ENCODE data around the gene SPDYE1.

DNA sequence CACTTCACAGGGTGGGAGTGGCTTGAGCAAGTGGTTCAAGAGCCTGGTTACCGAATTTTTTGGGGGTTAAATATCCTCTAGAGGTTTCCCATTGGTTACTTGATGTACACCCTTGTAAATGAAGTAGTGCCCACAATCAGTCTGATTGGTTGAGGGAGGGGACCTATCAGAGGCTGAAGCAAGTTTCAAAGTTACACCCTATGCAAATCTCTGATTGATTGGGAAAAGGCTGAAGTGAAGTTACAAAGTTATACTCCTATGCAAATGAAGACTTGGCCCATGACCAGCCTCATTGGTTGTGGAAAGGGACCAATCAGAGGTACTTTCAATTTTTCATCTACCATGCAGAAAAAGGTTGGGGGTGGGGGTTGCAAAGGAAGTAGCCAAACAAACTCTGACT, 36.8 kb upstream of the SPDYE1 start:
- TF ChIP-seq, protein P1, sequence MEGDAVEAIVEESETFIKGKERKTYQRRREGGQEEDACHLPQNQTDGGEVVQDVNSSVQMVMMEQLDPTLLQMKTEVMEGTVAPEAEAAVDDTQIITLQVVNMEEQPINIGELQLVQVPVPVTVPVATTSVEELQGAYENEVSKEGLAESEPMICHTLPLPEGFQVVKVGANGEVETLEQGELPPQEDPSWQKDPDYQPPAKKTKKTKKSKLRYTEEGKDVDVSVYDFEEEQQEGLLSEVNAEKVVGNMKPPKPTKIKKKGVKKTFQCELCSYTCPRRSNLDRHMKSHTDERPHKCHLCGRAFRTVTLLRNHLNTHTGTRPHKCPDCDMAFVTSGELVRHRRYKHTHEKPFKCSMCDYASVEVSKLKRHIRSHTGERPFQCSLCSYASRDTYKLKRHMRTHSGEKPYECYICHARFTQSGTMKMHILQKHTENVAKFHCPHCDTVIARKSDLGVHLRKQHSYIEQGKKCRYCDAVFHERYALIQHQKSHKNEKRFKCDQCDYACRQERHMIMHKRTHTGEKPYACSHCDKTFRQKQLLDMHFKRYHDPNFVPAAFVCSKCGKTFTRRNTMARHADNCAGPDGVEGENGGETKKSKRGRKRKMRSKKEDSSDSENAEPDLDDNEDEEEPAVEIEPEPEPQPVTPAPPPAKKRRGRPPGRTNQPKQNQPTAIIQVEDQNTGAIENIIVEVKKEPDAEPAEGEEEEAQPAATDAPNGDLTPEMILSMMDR (IDR thresholded peaks at IDR 0.05; ENCODE audit: low read depth, low read length, missing input control) = no peak
- TF ChIP-seq FOXA1 (IDR thresholded peaks at IDR 0.05) (no peak), ATF3 (IDR thresholded peaks at IDR 0.05) (no peak), RAD21 (IDR thresholded peaks at IDR 0.05) (no peak), TAF1 (conservative IDR thresholded peaks at IDR 0.05) (no peak), SP1 (IDR thresholded peaks at IDR 0.05) (no peak), YY1 (IDR thresholded peaks at IDR 0.05) (no peak), JUND (IDR thresholded peaks at IDR 0.05) (no peak), FOXA2 (IDR thresholded peaks at IDR 0.05) (no peak), MAX (IDR thresholded peaks at IDR 0.05) (no peak)
- TF ChIP-seq, protein P2, sequence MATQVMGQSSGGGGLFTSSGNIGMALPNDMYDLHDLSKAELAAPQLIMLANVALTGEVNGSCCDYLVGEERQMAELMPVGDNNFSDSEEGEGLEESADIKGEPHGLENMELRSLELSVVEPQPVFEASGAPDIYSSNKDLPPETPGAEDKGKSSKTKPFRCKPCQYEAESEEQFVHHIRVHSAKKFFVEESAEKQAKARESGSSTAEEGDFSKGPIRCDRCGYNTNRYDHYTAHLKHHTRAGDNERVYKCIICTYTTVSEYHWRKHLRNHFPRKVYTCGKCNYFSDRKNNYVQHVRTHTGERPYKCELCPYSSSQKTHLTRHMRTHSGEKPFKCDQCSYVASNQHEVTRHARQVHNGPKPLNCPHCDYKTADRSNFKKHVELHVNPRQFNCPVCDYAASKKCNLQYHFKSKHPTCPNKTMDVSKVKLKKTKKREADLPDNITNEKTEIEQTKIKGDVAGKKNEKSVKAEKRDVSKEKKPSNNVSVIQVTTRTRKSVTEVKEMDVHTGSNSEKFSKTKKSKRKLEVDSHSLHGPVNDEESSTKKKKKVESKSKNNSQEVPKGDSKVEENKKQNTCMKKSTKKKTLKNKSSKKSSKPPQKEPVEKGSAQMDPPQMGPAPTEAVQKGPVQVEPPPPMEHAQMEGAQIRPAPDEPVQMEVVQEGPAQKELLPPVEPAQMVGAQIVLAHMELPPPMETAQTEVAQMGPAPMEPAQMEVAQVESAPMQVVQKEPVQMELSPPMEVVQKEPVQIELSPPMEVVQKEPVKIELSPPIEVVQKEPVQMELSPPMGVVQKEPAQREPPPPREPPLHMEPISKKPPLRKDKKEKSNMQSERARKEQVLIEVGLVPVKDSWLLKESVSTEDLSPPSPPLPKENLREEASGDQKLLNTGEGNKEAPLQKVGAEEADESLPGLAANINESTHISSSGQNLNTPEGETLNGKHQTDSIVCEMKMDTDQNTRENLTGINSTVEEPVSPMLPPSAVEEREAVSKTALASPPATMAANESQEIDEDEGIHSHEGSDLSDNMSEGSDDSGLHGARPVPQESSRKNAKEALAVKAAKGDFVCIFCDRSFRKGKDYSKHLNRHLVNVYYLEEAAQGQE (IDR thresholded peaks at IDR 0.05) = no peak
